ENCODE measurements around the gene FOXP4. TPM values are rescaled to one million over a fixed set of nuclear protein-coding genes. Genes with fewer than 3 reads are reported as not detected.

FOXP4 gene
- polyA plus RNA-seq, 1 of the 3 experiments (the other 2 are of a cell fraction): 7.3 TPM

DNA sequence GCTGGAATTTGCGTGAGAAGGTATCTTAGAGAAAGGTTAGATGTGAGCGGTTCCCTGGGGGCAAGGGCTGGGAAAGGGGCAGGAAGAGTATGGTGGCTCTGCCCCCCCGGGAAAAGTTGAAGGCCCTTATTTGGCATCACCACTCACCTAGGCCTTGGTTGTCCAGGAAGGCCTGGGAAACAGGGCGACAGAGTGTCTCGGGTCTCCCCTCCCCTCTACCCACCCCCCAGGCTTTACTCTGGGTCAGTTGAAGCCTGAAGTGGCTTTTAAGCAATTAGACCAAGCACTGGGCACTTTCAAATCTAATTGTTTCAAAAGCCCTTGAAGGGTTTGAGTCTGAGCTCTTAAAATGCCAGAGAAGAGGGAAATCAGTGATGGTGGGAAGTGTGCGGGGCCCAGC lies 30.2 kb upstream of the FOXP4 start (continued):
- TF ChIP-seq FOXM1 (IDR thresholded peaks at IDR 0.05; ENCODE audit: low read depth): no peak
- TF ChIP-seq NFIC (IDR thresholded peaks at IDR 0.05; ENCODE audit: borderline replicate concordance): no peak
- no peak for TF ChIP-seq MEF2A (IDR thresholded peaks at IDR 0.05; ENCODE audit: borderline replicate concordance, low read depth)
- no peak for TF ChIP-seq SMC3 (IDR thresholded peaks at IDR 0.05; ENCODE audit: low read depth, low read length)

DNA sequence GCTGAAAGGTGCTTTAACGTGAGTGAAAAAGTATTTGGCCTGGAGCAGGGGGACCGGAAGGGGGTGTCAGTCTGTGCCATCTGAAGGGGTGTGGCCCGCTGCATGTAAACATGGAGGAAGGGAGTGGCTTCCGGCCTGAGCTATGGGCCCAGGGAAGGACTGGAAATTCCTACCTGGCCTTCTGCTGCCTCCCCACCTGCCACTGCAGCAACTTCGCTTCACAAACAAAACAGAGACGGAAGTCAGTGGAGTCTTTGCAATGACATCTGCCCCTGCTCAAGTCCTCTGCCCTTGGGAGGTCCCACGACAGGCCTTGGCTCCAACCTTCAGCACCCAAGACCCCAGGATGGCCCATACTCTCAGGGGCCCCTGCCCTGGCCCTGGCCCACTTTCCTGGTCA lies 28.1 kb upstream of the FOXP4 start:
- no peak overlapping the region for H3K9ac ChIP-seq
- no peak overlapping the region for H2AFZ ChIP-seq (ENCODE audit: low read depth)
- H3K4me2 ChIP-seq: no peak overlapping the region
- ChIA-PET CTCF (interaction anchor here (1.0 to 1.2 kb wide), 4 partner anchors 8 to 13 kb away, joined by 3 read pairs; no protein-coding TSS in a partner anchor), POLR2A (no interaction called here)
- no peaks in the 10 kb centered on the region for H3K9me3 ChIP-seq
- H3K4me3 ChIP-seq (ENCODE audit: low read depth in 2 of 2, low read length in 1 of 2): no peak overlapping the region
- no peak overlapping the region for H3K27ac ChIP-seq (ENCODE audit: low read depth in 2 of 2, low read length in 1 of 2)
- H3K79me2 ChIP-seq (ENCODE audit: insufficient read depth): no peaks in the 10 kb centered on the region
- H3K9me2 ChIP-seq: no peaks in the 10 kb centered on the region
- no peaks in the 10 kb centered on the region for H3F3A ChIP-seq (replicated peaks; ENCODE audit: insufficient read depth)
- DNase-seq: no peak
- TF ChIP-seq RAD21 (IDR thresholded peaks at IDR 0.05; ENCODE audit: low read length) (no peak), CTCF (IDR thresholded peaks at IDR 0.05) (no peak), RFX5 (IDR thresholded peaks at IDR 0.05; ENCODE audit: low read length) (no peak), RCOR1 (IDR thresholded peaks at IDR 0.05; ENCODE audit: low read length) (no peak), SIN3A (IDR thresholded peaks at IDR 0.05; ENCODE audit: borderline replicate concordance, low read depth, low read length) (no peak), EZH2phosphoT487 (IDR thresholded peaks at IDR 0.05; ENCODE audit: borderline replicate concordance, low read depth) (no peak), MEF2A (IDR thresholded peaks at IDR 0.05; ENCODE audit: borderline replicate concordance, low read depth) (no peak)
- no peaks in the 10 kb centered on the region for H3K36me3 ChIP-seq (replicated peaks in 1 of 2; ENCODE audit: control insufficient read depth in 1 of 2, insufficient read depth in 2 of 2, low read length in 1 of 2)
- no peaks in the 10 kb centered on the region; the same call in 1 of the 2 replicates for H3K27me3 ChIP-seq (ENCODE audit: insufficient read depth)
- peaks cover 0 to 13% of the 10 kb centered on the region in 2 experiments; a peak in 1 of 4 replicates for H3K4me1 ChIP-seq (ENCODE audit: control insufficient read depth in 1 of 2, insufficient read depth in 2 of 2, low read depth in 1 of 2, low read length in 1 of 2)
- 76% methylated on average over 6 of the region's 7 CpGs for WGBS (ENCODE audit: low lambda C conversion rate)
- no peaks in the 10 kb centered on the region for H4K20me1 ChIP-seq (ENCODE audit: insufficient read depth)

DNA sequence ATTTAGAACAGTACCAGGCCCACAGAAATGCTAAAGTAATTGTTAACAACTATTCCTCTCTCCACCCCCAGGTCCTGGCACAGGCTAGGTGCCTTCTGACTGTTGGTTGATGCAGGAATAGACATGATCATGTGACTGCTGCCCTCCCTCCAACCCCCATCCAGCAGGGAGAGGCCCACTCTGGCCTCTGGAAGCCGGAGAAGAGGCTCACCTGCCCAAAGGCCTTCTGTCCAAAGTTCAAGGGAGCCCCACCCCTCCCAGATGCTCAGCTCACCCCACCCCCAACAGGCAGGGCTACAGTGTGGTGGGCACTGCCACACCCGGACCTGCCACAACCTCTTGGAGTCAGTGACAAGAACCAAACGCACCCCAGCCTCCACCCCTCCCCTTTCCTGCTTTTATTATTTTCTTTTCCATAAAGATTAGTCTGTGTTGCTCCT lies 26.9 kb upstream of the FOXP4 start:
- CTCF ChIA-PET: interaction anchor here (1.2 kb wide), 1 partner anchor 14 kb away, joined by 3 read pairs; no protein-coding TSS in a partner anchor
- H3K36me3 ChIP-seq (replicated peaks in 1 of 2; ENCODE audit: control insufficient read depth in 1 of 2, insufficient read depth in 2 of 2, low read length in 1 of 2): no peaks in the 10 kb centered on the region
- H3K9ac ChIP-seq: no peak overlapping the region
- no peaks in the 10 kb centered on the region for H3K9me3 ChIP-seq
- no peaks in the 10 kb centered on the region for H4K20me1 ChIP-seq (ENCODE audit: insufficient read depth)
- TF ChIP-seq GATA2 (CRISPR knock-in tag; IDR thresholded peaks at IDR 0.05): no peak
- TF ChIP-seq RAD21 (IDR thresholded peaks at IDR 0.05; ENCODE audit: low read length): no peak
- TF ChIP-seq RXRA (IDR thresholded peaks at IDR 0.05; ENCODE audit: borderline replicate concordance, low read depth): no peak
- TF ChIP-seq NRF1 (IDR thresholded peaks at IDR 0.05; ENCODE audit: low read depth, low read length): no peak
- TF ChIP-seq POLR2AphosphoS5 (IDR thresholded peaks at IDR 0.05; ENCODE audit: low read depth, low read length): no peak
- TF ChIP-seq FOXJ3 (CRISPR knock-in tag; IDR thresholded peaks at IDR 0.05): no peak
- TF ChIP-seq MAX (IDR thresholded peaks at IDR 0.05; ENCODE audit: low read depth): no peak
- TF ChIP-seq EP300 (IDR thresholded peaks at IDR 0.05; ENCODE audit: borderline replicate concordance in 1 of 2, low read depth in 1 of 2, low read length in 1 of 2): no peak
- H3K4me3 ChIP-seq (ENCODE audit: low read depth in 2 of 2, low read length in 1 of 2): no peak overlapping the region
- H3K27me3 ChIP-seq (ENCODE audit: insufficient read depth): no peaks in the 10 kb centered on the region; the same call in 1 of the 2 replicates
- POLR2A ChIA-PET: no interaction called here
- no peak for DNase-seq
- H3K4me1 ChIP-seq (ENCODE audit: control insufficient read depth in 1 of 2, insufficient read depth in 2 of 2, low read depth in 1 of 2, low read length in 1 of 2): peaks cover 0 to 13% of the 10 kb centered on the region in 2 experiments; a peak in 1 of 4 replicates
- H3K27ac ChIP-seq (ENCODE audit: low read depth in 2 of 2, low read length in 1 of 2): peak overlapping the region in 1 of 2 experiments; percentile 19; a peak in 1 of 4 replicates
- H3K9me2 ChIP-seq: no peaks in the 10 kb centered on the region
- WGBS (ENCODE audit: low lambda C conversion rate): 39% methylated on average over 3 of the region's 3 CpGs
- H3K4me2 ChIP-seq: no peak overlapping the region
- H3K79me2 ChIP-seq (ENCODE audit: insufficient read depth): no peaks in the 10 kb centered on the region
- no peak overlapping the region for H2AFZ ChIP-seq (ENCODE audit: low read depth)
- no peaks in the 10 kb centered on the region for H3F3A ChIP-seq (replicated peaks; ENCODE audit: insufficient read depth)
